GM12891 (cell line): ENCODE measurements around the gene TCAP.

Experiments
- PAX5 ChIP-seq: IDR thresholded peaks from 2 replicates; pipeline ENCODE4 v1.6.1; 2011; ENCODE audit warnings: low read length, moderate library complexity, mild to moderate bottlenecking; ENCODE audit not compliant: insufficient read depth, severe bottlenecking
- POLR2A ChIP-seq: IDR thresholded peaks from 2 replicates; pipeline ENCODE4 v1.6.1; 2011; ENCODE audit warnings: low read depth, low read length, control low read depth
- POLR2AphosphoS5 ChIP-seq: IDR thresholded peaks from 2 replicates; pipeline ENCODE4 v1.6.1; 2011; ENCODE audit warnings: low read depth, low read length, control low read depth
- POU2F2 ChIP-seq: IDR thresholded peaks from 2 replicates; pipeline ENCODE4 v1.6.1; 2011; ENCODE audit warnings: low read depth, mild to moderate bottlenecking, control low read depth, low read length, moderate library complexity
- SPI1 ChIP-seq: IDR thresholded peaks from 2 replicates; pipeline ENCODE4 v1.6.1; 2011; ENCODE audit warnings: low read depth, low read length, control low read depth
- TAF1 ChIP-seq: IDR thresholded peaks from 2 replicates; pipeline ENCODE4 v1.6.1; 2011; ENCODE audit warnings: low read depth, low read length, control low read depth

- no peak for TF ChIP-seq POLR2A
- no peak for TF ChIP-seq POLR2AphosphoS5
- TF ChIP-seq TAF1: no peak
- TF ChIP-seq POU2F2: no peak
- no peak for TF ChIP-seq PAX5
- no peak for TF ChIP-seq SPI1
These were observed 10.0 kb upstream of the TCAP start for GRCh38 chr17:39655105-39655504.
